Esophagus muscularis mucosa (tissue), 2 donors: ENCODE measurements around the gene TMEM258.

Experiments used
- EP300 ChIP-seq: sonication (generic); formaldehyde crosslinking; IDR thresholded peaks from one replicate; pipeline ENCODE4 v1.6.1; 2017; ENCODE audit warnings: antibody characterized with exemption
- POLR2A ChIP-seq: fragments of 450-650 bp; IDR thresholded peaks from one replicate; pipeline ENCODE4 v1.6.1; 2017; ENCODE audit warnings: antibody characterized with exemption, moderate library complexity, mild to moderate bottlenecking, low read depth

GRCh38 chr11:61795876-61796526, 3.6 kb upstream of the TMEM258 start:
- TF ChIP-seq EP300: no peak
- TF ChIP-seq POLR2A: no peak
